ENCODE data around the gene ZNF672.
"Not testable (repeated sequence)": the region's sequence is repeated elsewhere in the genome, so short reads cannot be mapped to it uniquely, and the experiment has no call there.

Gene ZNF672

GRCh38 chr1:248837781-248838356 lies at the start of gene ZNF672:
TSS of gene ZNF672 (plus strand) at chr1:248838224. CDS start at chr1:248847275, 9,051 bp downstream.
- DNase-seq, result peak; percentile 79 to 82

- no peak for DNase-seq
Measured at GRCh38 chr1:248788327-248788726, 49.7 kb upstream of the ZNF672 start.

GRCh38 chr1:248789337-248789736 lies 48.7 kb upstream of the ZNF672 start:
- not testable (repeated sequence) for DNase-seq

- DNase-seq, result no peak
Measured at GRCh38 chr1:248790456-248790855, 47.6 kb upstream of the ZNF672 start.

GRCh38 chr1:248791010-248791409 lies 47.0 kb upstream of the ZNF672 start:
- DNase-seq, result no peak

GRCh38 chr1:248792342-248792741 lies 45.7 kb upstream of the ZNF672 start:
- DNase-seq, result no peak

- DNase-seq, result no peak
Measured at GRCh38 chr1:248793592-248793991, 44.4 kb upstream of the ZNF672 start.

GRCh38 chr1:248794663-248795062 lies 43.4 kb upstream of the ZNF672 start:
- DNase-seq, result not testable (repeated sequence)

GRCh38 chr1:248798791-248799190 lies 39.2 kb upstream of the ZNF672 start:
- DNase-seq, result no peak

- no peak for DNase-seq
Measured at GRCh38 chr1:248800459-248800858, 37.6 kb upstream of the ZNF672 start.

GRCh38 chr1:248802454-248802853 lies 35.6 kb upstream of the ZNF672 start:
- no peak for DNase-seq

GRCh38 chr1:248803501-248803900 lies 34.5 kb upstream of the ZNF672 start:
- not testable (repeated sequence) for DNase-seq

GRCh38 chr1:248804771-248805681 lies 33.0 kb upstream of the ZNF672 start:
- DNase-seq, result no peak

- no peak for DNase-seq
Measured at GRCh38 chr1:248805876-248806275, 32.1 kb upstream of the ZNF672 start.

- no peak for DNase-seq
Measured at GRCh38 chr1:248807067-248807737, 30.8 kb upstream of the ZNF672 start.

- DNase-seq, result no peak
Measured at GRCh38 chr1:248808876-248809275, 29.1 kb upstream of the ZNF672 start.

- no peak for DNase-seq
Measured at GRCh38 chr1:248810000-248810726, 27.9 kb upstream of the ZNF672 start.

- no peak for DNase-seq
Measured at GRCh38 chr1:248810727-248811513, 27.1 kb upstream of the ZNF672 start.

GRCh38 chr1:248811514-248812490 lies 26.2 kb upstream of the ZNF672 start:
- DNase-seq, result no peak

- DNase-seq, result no peak
Measured at GRCh38 chr1:248812736-248813425, 25.1 kb upstream of the ZNF672 start.
